ENCODE results near the gene GPBP1. TPM values are rescaled to one million over a fixed set of nuclear protein-coding genes. Genes with fewer than 3 reads are reported as not detected.

Gene GPBP1
- total RNA-seq, 1 experiment from 2014 or later: 69.5 TPM

GRCh38 chr5:57207007-57207653 lies 33.3 kb downstream of the GPBP1 start:
- TF ChIP-seq TCF7L2 (IDR thresholded peaks at IDR 0.05; ENCODE audit: borderline replicate concordance, extremely low read depth, insufficient read depth, insufficient read length) (no peak), REST (IDR thresholded peaks at IDR 0.05; ENCODE audit: low read depth) (no peak), RAD21 (IDR thresholded peaks at IDR 0.05; ENCODE audit: low read depth) (no peak), ZFX (IDR thresholded peaks at IDR 0.05) (no peak), YY1 (IDR thresholded peaks at IDR 0.05; ENCODE audit: extremely low read depth, insufficient replicate concordance, low read depth, low read length) (no peak), CBX3 (IDR thresholded peaks at IDR 0.05; ENCODE audit: low read depth) (no peak), EZH2phosphoT487 (IDR thresholded peaks at IDR 0.05; ENCODE audit: borderline replicate concordance) (no peak), SIN3A (IDR thresholded peaks at IDR 0.05; ENCODE audit: low read depth) (no peak), MAX (IDR thresholded peaks at IDR 0.05) (no peak), CTCF (IDR thresholded peaks at IDR 0.05 in 2 of 3, conservative IDR thresholded peaks at IDR 0.05 in 1 of 3; ENCODE audit: borderline replicate concordance in 1 of 3, insufficient read depth in 1 of 3, low read depth in 2 of 3, low read length in 2 of 3) (no peak), JUND (IDR thresholded peaks at IDR 0.05) (no peak), FOSL1 (IDR thresholded peaks at IDR 0.05; ENCODE audit: low read depth) (no peak), SRF (IDR thresholded peaks at IDR 0.05; ENCODE audit: low read depth) (no peak), POLR2AphosphoS5 (IDR thresholded peaks at IDR 0.05; ENCODE audit: low read depth, low read length) (no peak), ZNF274 (IDR thresholded peaks at IDR 0.05; ENCODE audit: low read depth, low read length) (no peak), SP1 (IDR thresholded peaks at IDR 0.05; ENCODE audit: low read depth) (no peak)
- TF ChIP-seq, protein P1, sequence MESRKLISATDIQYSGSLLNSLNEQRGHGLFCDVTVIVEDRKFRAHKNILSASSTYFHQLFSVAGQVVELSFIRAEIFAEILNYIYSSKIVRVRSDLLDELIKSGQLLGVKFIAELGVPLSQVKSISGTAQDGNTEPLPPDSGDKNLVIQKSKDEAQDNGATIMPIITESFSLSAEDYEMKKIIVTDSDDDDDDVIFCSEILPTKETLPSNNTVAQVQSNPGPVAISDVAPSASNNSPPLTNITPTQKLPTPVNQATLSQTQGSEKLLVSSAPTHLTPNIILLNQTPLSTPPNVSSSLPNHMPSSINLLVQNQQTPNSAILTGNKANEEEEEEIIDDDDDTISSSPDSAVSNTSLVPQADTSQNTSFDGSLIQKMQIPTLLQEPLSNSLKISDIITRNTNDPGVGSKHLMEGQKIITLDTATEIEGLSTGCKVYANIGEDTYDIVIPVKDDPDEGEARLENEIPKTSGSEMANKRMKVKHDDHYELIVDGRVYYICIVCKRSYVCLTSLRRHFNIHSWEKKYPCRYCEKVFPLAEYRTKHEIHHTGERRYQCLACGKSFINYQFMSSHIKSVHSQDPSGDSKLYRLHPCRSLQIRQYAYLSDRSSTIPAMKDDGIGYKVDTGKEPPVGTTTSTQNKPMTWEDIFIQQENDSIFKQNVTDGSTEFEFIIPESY (IDR thresholded peaks at IDR 0.05; ENCODE audit: extremely low read depth, insufficient replicate concordance, low read length): no peak
- H2AFZ ChIP-seq (ENCODE audit: low read depth, low read length, poor library complexity, severe bottlenecking): no peak overlapping the region
- no peak overlapping the region for H3K27ac ChIP-seq (ENCODE audit: low read depth, low read length)
- no TSS peak for BruUV-seq (replicated peaks)
- ChIA-PET RAD21 (ENCODE audit: low non-redundant PET in 1 of 2, low total read pairs in 2 of 2, uncharacterized antibody in 2 of 2, unreplicated experiment in 2 of 2) (no interaction called here), POLR2A (no interaction called here), CTCF (no interaction called here)
- H4K20me1 ChIP-seq (ENCODE audit: insufficient read depth): peaks cover 62% of the 10 kb centered on the region
- H3K36me3 ChIP-seq (ENCODE audit: control insufficient read depth in 1 of 2, insufficient read depth in 2 of 2, low read length in 2 of 2): no peaks in the 10 kb centered on the region
- 0 out of 2 replicates have a peak overlapping the region, but pooled peaks have one; percentile 66 for H3K4me2 ChIP-seq (ENCODE audit: low read length)
- no peaks in the 10 kb centered on the region for H3K9me3 ChIP-seq (ENCODE audit: control insufficient read depth in 1 of 2, insufficient read depth in 1 of 2, low read depth in 1 of 2, low read length in 2 of 2)
- no peak overlapping the region for H3K9ac ChIP-seq (ENCODE audit: low read length)
- H3K4me3 ChIP-seq (replicated peaks in 1 of 2; ENCODE audit: low read depth in 1 of 2, low read length in 2 of 2): no peak overlapping the region
- DNase-seq (ENCODE audit: low read depth, low spot score): no peak
- H3K79me2 ChIP-seq (ENCODE audit: insufficient read depth, low read length): peaks cover 100% of the 10 kb centered on the region
- H3K27me3 ChIP-seq (ENCODE audit: insufficient read depth, low read length): no peaks in the 10 kb centered on the region
- H3K9me2 ChIP-seq (ENCODE audit: insufficient read depth): no peaks in the 10 kb centered on the region
- ATAC-seq: no peak
- intact Hi-C loops (cut with micrococcal nuclease): no loop called here
- peaks cover 31 to 50% of the 10 kb centered on the region in 2 experiments for H3K4me1 ChIP-seq (ENCODE audit: control insufficient read depth in 1 of 2, insufficient read depth in 2 of 2, low read length in 2 of 2)
